OCI-LY7 (cell line): ENCODE results near the gene ITGAE.

Experiments used
- EZH2phosphoT487 ChIP-seq: fragments of 200-600 bp; sonication (generic); IDR thresholded peaks from 2 replicates; pipeline ENCODE4 v1.6.1; 2018; ENCODE audit warnings: low read depth, borderline replicate concordance, mild to moderate bottlenecking, mixed run types, antibody characterized with exemption, low read length, moderate library complexity, mixed read lengths
- TF ChIP-seq, protein P1 (sequence below): fragments of 200-600 bp; sonication (generic); conservative IDR thresholded peaks from 2 replicates; pipeline ENCODE4 v1.5.1; 2014; ENCODE audit warnings: mild to moderate bottlenecking, antibody characterized with exemption, low read length, moderate library complexity, mixed read lengths

DNA sequence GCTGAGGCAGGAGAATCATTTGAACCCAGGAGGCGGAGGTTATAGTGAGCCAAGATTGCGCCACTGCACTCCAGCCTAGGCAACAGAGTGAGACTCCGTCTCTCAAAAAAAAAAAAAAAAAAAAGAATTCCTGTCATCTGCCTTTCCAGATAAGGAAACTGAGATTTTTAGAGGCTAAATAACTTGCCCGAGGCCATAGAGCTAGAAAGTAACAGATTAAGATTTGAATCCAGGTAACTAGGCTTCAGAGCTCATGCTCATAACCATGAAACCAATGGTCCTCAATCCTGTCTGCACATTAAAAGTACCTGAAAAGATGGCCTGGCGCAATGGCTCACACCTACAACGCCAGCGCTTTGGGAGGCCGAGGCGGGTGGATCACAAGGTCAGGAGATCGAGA lies 35.6 kb upstream of the ITGAE start:
- TF ChIP-seq, protein P1, sequence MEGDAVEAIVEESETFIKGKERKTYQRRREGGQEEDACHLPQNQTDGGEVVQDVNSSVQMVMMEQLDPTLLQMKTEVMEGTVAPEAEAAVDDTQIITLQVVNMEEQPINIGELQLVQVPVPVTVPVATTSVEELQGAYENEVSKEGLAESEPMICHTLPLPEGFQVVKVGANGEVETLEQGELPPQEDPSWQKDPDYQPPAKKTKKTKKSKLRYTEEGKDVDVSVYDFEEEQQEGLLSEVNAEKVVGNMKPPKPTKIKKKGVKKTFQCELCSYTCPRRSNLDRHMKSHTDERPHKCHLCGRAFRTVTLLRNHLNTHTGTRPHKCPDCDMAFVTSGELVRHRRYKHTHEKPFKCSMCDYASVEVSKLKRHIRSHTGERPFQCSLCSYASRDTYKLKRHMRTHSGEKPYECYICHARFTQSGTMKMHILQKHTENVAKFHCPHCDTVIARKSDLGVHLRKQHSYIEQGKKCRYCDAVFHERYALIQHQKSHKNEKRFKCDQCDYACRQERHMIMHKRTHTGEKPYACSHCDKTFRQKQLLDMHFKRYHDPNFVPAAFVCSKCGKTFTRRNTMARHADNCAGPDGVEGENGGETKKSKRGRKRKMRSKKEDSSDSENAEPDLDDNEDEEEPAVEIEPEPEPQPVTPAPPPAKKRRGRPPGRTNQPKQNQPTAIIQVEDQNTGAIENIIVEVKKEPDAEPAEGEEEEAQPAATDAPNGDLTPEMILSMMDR, result no peak
- no peak for TF ChIP-seq EZH2phosphoT487
